Measurements from ENCODE around the gene MGAT5B.

- no peak for TF ChIP-seq POLR2A (IDR thresholded peaks at IDR 0.05)
- no peak for TF ChIP-seq EP300 (IDR thresholded peaks at IDR 0.05)
- TF ChIP-seq CTCF (IDR thresholded peaks at IDR 0.05): no peak
- TF ChIP-seq POLR2AphosphoS5 (IDR thresholded peaks at IDR 0.05): no peak
Observed at GRCh38 chr17:76943202-76943601, 75.0 kb downstream of the MGAT5B start.

Measured in sigmoid colon (tissue), 4 donors.